ENCODE results near the gene ODAD3. TPM values are rescaled to one million over a fixed set of nuclear protein-coding genes. Genes with fewer than 3 reads are reported as not detected.
"Not testable (repeated sequence)": the region's sequence is repeated elsewhere in the genome, so short reads cannot be mapped to it uniquely, and the experiment has no call there.

Gene ODAD3
- polyA plus RNA-seq, 1 donor: 0.79 TPM

- H3K4me3 ChIP-seq (ENCODE audit: low read length): peak overlapping the region; percentile 89
- H3K27ac ChIP-seq (ENCODE audit: low read length): peak overlapping the region; percentile 89
- WGBS (ENCODE audit: insufficient coverage, low lambda C conversion rate): no CpG with 5 or more reads among the region's 9 CpGs
- no peaks in the 10 kb centered on the region for H3K9me3 ChIP-seq (ENCODE audit: control insufficient read depth, low read depth, low read length)
- peaks cover 26% of the 10 kb centered on the region for H3K36me3 ChIP-seq (ENCODE audit: control insufficient read depth, insufficient read depth, low read length)
- H3K27me3 ChIP-seq (ENCODE audit: control insufficient read depth, insufficient read depth, low read length): no peaks in the 10 kb centered on the region
- no peak for DNase-seq
- peaks cover 11% of the 10 kb centered on the region for H3K4me1 ChIP-seq (ENCODE audit: control insufficient read depth, insufficient read depth, low read length)
These were observed 241 bp downstream of the ODAD3 start for GRCh38 chr19:11434703-11435056.

- not testable (repeated sequence) for H3K27me3 ChIP-seq (ENCODE audit: control insufficient read depth, insufficient read depth, low read length); H3K4me3 ChIP-seq (ENCODE audit: low read length); H3K9me3 ChIP-seq (ENCODE audit: control insufficient read depth, low read depth, low read length); H3K27ac ChIP-seq (ENCODE audit: low read length); DNase-seq
- Histone ChIP-seq H3K36me3 (ENCODE audit: control insufficient read depth, insufficient read depth, low read length) (peaks cover 18% of the 10 kb centered on the region), H3K4me1 (ENCODE audit: control insufficient read depth, insufficient read depth, low read length) (peaks cover 11% of the 10 kb centered on the region)
- no CpG with 5 or more reads among the region's 3 CpGs for WGBS (ENCODE audit: insufficient coverage, low lambda C conversion rate)
These were observed 1.4 kb downstream of the ODAD3 start for GRCh38 chr19:11433526-11433925.

- DNase-seq: no peak
- Histone ChIP-seq H3K27me3 (ENCODE audit: control insufficient read depth, insufficient read depth, low read length) (peaks cover 26% of the 10 kb centered on the region), H3K27ac (ENCODE audit: low read length) (no peak overlapping the region), H3K36me3 (ENCODE audit: control insufficient read depth, insufficient read depth, low read length) (no peaks in the 10 kb centered on the region), H3K4me3 (ENCODE audit: low read length) (no peak overlapping the region), H3K9me3 (ENCODE audit: control insufficient read depth, low read depth, low read length) (peaks cover 11% of the 10 kb centered on the region), H3K4me1 (ENCODE audit: control insufficient read depth, insufficient read depth, low read length) (peaks cover 11% of the 10 kb centered on the region)
- no CpG with 5 or more reads among the region's 19 CpGs for WGBS (ENCODE audit: insufficient coverage, low lambda C conversion rate)
These were observed 8.3 kb downstream of the ODAD3 start for GRCh38 chr19:11426656-11427055.

DNA sequence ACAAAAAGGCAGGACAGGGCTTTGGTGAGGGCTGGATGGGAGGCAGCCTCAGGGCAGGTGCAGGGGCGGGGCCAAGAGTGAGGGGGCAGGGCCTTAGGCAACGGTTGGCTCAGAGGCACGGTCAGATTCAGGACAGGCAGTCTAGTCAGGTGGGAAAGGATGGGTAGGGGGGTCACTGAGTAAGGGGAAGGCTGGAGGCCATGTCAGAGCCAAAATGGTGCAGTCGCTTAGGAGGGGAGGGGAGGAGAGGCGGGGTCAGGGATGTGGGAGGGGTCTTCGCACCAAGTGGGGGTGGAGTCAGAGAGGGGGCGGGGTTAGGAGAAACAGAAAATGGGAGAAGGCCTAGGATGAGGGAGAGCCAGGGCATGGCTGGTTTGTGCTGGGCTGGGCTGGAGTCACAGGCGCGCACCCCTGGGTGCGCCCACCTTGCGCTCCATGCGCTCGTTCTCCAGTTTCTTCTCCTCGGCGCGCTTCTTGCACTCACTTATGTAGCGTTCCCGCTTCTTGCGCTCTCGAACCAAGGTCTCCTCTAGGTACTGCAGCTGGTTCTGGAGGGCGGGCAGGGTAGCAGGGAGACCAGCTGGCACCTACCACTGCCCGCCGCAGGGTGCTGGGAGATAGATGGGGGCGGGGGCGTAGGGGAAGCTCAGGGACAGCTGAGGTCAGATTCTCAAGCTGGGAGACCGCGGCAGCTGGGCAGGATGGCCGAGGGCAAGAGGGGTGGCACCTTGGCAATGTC, 9.0 kb downstream of the ODAD3 start:
- Histone ChIP-seq H3K4me3 (ENCODE audit: low read length) (no peak overlapping the region), H3K36me3 (ENCODE audit: control insufficient read depth, insufficient read depth, low read length) (no peaks in the 10 kb centered on the region), H3K4me1 (ENCODE audit: control insufficient read depth, insufficient read depth, low read length) (peaks cover 19% of the 10 kb centered on the region), H3K9me3 (ENCODE audit: control insufficient read depth, low read depth, low read length) (peaks cover 16% of the 10 kb centered on the region), H3K27ac (ENCODE audit: low read length) (no peak overlapping the region), H3K27me3 (ENCODE audit: control insufficient read depth, insufficient read depth, low read length) (peaks cover 34% of the 10 kb centered on the region)
- no peak for DNase-seq
- WGBS (ENCODE audit: insufficient coverage, low lambda C conversion rate): no CpG with 5 or more reads among the region's 28 CpGs

- H3K4me3 ChIP-seq (ENCODE audit: low read length): no peak overlapping the region
- H3K27me3 ChIP-seq (ENCODE audit: control insufficient read depth, insufficient read depth, low read length): peaks cover 55% of the 10 kb centered on the region
- no peaks in the 10 kb centered on the region for H3K36me3 ChIP-seq (ENCODE audit: control insufficient read depth, insufficient read depth, low read length)
- H3K4me1 ChIP-seq (ENCODE audit: control insufficient read depth, insufficient read depth, low read length): peaks cover 29% of the 10 kb centered on the region
- H3K9me3 ChIP-seq (ENCODE audit: control insufficient read depth, low read depth, low read length): peaks cover 19% of the 10 kb centered on the region
- no peak for DNase-seq
- no CpG with 5 or more reads among the region's 22 CpGs for WGBS (ENCODE audit: insufficient coverage, low lambda C conversion rate)
- no peak overlapping the region for H3K27ac ChIP-seq (ENCODE audit: low read length)
These were observed 11.1 kb downstream of the ODAD3 start for GRCh38 chr19:11423791-11424181.

GRCh38 chr19:11423164-11423790, 11.6 kb downstream of the ODAD3 start:
- 67% methylated on average over 2 of the region's 27 CpGs for WGBS (ENCODE audit: insufficient coverage, low lambda C conversion rate)
- Histone ChIP-seq H3K9me3 (ENCODE audit: control insufficient read depth, low read depth, low read length) (peaks cover 22% of the 10 kb centered on the region), H3K4me3 (ENCODE audit: low read length) (no peak overlapping the region), H3K36me3 (ENCODE audit: control insufficient read depth, insufficient read depth, low read length) (no peaks in the 10 kb centered on the region), H3K4me1 (ENCODE audit: control insufficient read depth, insufficient read depth, low read length) (peaks cover 32% of the 10 kb centered on the region), H3K27ac (ENCODE audit: low read length) (no peak overlapping the region), H3K27me3 (ENCODE audit: control insufficient read depth, insufficient read depth, low read length) (peaks cover 60% of the 10 kb centered on the region)
- no peak for DNase-seq

DNA sequence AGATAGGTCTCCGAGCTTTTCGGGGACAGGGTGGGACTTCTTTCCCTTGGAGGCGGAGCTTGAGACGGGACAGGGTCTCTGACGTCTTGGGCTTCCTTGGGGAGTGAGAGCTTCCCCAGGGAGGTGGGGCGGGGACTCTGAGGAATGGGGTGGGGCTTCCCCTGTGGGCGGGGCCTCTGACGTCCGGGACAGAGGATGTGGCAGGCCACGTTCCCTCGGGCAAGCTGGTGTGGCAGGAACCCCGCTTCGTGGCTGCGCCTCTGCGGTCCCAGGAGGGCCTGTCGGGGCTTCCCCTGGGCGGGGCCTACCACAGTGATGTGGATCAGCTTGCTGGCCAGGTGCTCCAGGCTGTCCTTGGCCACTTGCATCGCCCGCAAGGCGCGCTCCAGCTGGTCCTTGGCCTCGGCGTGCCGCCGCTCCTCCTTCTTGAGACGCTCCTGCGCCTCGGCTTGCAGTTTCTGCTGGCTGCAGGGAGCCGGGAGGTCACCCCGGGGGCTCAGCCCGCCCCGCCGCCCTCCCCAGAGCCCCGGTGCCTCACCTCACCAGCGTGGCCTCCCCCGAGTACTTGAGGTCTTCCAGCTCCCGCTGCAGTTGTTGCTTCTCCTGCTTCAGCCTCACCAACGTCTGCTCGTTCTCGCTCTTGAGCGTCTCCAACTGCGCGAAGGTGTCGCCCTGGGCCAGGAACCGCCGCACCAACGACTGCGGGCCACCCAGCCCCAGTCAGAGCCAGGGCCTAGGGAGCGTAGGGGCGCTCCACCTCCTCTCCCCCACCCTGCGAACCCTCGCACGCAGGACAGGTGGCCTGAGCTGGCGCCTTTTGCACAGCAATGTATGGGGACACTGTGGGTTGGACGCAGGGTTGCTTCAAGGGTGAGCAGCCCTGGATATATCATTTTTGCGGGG, 12.5 kb downstream of the ODAD3 start:
- Histone ChIP-seq H3K9me3 (ENCODE audit: control insufficient read depth, low read depth, low read length) (peaks cover 22% of the 10 kb centered on the region), H3K36me3 (ENCODE audit: control insufficient read depth, insufficient read depth, low read length) (no peaks in the 10 kb centered on the region), H3K4me3 (ENCODE audit: low read length) (peak overlapping the region; percentile 6), H3K27me3 (ENCODE audit: control insufficient read depth, insufficient read depth, low read length) (peaks cover 69% of the 10 kb centered on the region), H3K4me1 (ENCODE audit: control insufficient read depth, insufficient read depth, low read length) (peaks cover 34% of the 10 kb centered on the region), H3K27ac (ENCODE audit: low read length) (no peak overlapping the region)
- no CpG with 5 or more reads among the region's 56 CpGs for WGBS (ENCODE audit: insufficient coverage, low lambda C conversion rate)
- peak in 1 of 2 donors; percentile 61 for DNase-seq

DNA sequence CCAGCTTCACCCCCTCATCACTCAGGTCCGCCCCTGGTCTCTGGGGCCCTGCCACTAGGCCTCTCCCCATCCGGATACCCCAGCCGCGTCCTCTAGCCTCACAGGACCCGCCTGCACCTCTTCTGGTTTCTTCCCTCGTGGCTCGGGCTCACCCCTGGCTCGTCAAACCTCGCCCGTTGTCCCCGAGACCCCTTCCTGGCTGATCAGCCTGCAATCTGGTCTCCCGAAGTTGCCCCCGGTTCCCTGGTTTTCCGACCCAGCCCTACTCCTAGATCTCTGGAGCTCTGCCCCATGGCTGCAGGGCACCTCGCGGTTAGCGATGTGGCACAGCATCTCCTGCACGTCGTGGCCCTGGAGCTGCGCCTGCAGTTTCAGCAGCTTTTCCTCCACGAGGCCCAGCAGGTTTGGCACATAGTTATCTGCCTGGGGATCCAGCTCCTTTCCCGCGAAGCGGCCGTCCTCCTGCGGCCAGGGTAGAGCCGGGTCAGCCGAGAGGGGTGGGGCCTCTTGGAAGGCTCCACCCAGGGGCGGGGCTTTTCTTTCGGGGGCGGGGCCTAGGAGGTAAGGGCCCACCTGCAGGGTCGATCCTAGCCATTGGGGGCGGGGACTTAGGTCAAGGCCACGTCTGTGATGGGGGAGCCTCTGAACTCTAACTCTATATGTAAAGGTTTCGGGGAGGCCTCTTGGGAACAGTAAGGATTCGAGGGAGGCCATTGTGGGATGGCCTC, 13.4 kb downstream of the ODAD3 start:
- Histone ChIP-seq H3K4me1 (ENCODE audit: control insufficient read depth, insufficient read depth, low read length) (peaks cover 34% of the 10 kb centered on the region), H3K9me3 (ENCODE audit: control insufficient read depth, low read depth, low read length) (peaks cover 22% of the 10 kb centered on the region), H3K4me3 (ENCODE audit: low read length) (no peak overlapping the region), H3K36me3 (ENCODE audit: control insufficient read depth, insufficient read depth, low read length) (no peaks in the 10 kb centered on the region), H3K27me3 (ENCODE audit: control insufficient read depth, insufficient read depth, low read length) (peaks cover 78% of the 10 kb centered on the region), H3K27ac (ENCODE audit: low read length) (no peak overlapping the region)
- no peak for DNase-seq
- no CpG with 5 or more reads among the region's 36 CpGs for WGBS (ENCODE audit: insufficient coverage, low lambda C conversion rate)

- no CpG with 5 or more reads among the region's 46 CpGs for WGBS (ENCODE audit: insufficient coverage, low lambda C conversion rate)
- Histone ChIP-seq H3K27me3 (ENCODE audit: control insufficient read depth, insufficient read depth, low read length) (peaks cover 85% of the 10 kb centered on the region), H3K27ac (ENCODE audit: low read length) (no peak overlapping the region), H3K4me3 (ENCODE audit: low read length) (peak overlapping the region; percentile 6), H3K9me3 (ENCODE audit: control insufficient read depth, low read depth, low read length) (peaks cover 17% of the 10 kb centered on the region), H3K4me1 (ENCODE audit: control insufficient read depth, insufficient read depth, low read length) (peaks cover 34% of the 10 kb centered on the region), H3K36me3 (ENCODE audit: control insufficient read depth, insufficient read depth, low read length) (no peaks in the 10 kb centered on the region)
- DNase-seq: no peak
These were observed 14.2 kb downstream of the ODAD3 start for GRCh38 chr19:11420429-11421370.

Data from large intestine (tissue), 3 donors.